GM12864 (cell line): ENCODE results near the gene RAB21.

Experiments
- DNase-seq: peaks from one replicate; pipeline ENCODE4 v3.0.0-alpha.2; 2011; ENCODE audit warnings: low read depth
- H3K4me3 ChIP-seq: 2 replicates; pipeline ENCODE4 v1.5.1; 2011; ENCODE audit warnings: mild to moderate bottlenecking, low read depth, low read length, control low read depth
- CTCF ChIP-seq: IDR thresholded peaks from 2 replicates; pipeline ENCODE4 v1.5.1; 2011; ENCODE audit warnings: low read depth, mild to moderate bottlenecking, moderate library complexity, low read length, control low read depth, inconsistent platforms; ENCODE audit errors: missing control alignments

Gene RAB21

GRCh38 chr12:71721783-71722505 lies 32.7 kb upstream of the RAB21 start:
- no peak for DNase-seq
- H3K4me3 ChIP-seq: no peak overlapping the region
- TF ChIP-seq CTCF: no peak

- no peak for DNase-seq
- H3K4me3 ChIP-seq: no peak overlapping the region
- no peak for TF ChIP-seq CTCF
These were observed 29.7 kb upstream of the RAB21 start for GRCh38 chr12:71725011-71725410.

GRCh38 chr12:71726548-71726947 lies 28.1 kb upstream of the RAB21 start:
- H3K4me3 ChIP-seq: no peak overlapping the region
- DNase-seq: no peak
- TF ChIP-seq CTCF: no peak

DNA sequence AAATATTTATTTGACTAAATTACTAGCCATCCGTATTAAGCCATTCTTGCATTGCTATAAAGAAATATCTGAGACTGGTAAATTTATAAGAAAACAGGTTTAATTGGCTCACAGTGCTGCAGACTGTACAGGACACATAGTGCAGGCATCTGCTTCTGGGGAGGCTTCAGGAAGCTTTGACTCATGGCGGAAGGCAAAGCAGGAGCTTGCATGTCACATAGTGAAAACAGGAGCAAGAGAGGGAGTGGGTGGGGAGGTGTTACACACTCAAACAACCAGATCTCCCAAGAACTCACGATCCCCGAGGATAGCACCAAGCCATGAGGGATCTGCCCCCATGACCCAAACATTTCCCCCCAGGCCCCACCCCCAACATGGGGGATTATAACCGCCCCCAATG lies 26.7 kb upstream of the RAB21 start:
- DNase-seq: no peak
- TF ChIP-seq CTCF: no peak
- no peak overlapping the region for H3K4me3 ChIP-seq

DNA sequence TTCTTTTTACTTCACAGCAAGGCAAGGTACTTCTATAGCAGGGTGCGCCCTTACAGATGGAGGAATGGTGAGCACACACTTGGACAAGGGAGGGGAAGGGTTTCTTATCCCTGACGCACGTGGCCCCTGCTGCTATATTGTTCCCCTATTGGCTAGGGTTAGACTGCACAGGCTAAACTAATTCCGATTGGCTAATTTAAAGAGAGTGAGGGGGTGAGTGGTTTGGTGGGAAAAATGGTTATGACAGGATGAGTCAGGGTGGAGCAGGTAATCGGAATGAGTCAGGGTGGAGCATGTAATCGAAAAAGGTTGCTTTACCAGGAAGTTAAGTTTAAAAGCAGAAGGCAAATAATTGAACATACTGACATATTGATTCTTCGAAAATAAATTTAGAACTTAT lies 23.7 kb upstream of the RAB21 start:
- no peak for TF ChIP-seq CTCF
- no peak overlapping the region for H3K4me3 ChIP-seq
- no peak for DNase-seq

DNA sequence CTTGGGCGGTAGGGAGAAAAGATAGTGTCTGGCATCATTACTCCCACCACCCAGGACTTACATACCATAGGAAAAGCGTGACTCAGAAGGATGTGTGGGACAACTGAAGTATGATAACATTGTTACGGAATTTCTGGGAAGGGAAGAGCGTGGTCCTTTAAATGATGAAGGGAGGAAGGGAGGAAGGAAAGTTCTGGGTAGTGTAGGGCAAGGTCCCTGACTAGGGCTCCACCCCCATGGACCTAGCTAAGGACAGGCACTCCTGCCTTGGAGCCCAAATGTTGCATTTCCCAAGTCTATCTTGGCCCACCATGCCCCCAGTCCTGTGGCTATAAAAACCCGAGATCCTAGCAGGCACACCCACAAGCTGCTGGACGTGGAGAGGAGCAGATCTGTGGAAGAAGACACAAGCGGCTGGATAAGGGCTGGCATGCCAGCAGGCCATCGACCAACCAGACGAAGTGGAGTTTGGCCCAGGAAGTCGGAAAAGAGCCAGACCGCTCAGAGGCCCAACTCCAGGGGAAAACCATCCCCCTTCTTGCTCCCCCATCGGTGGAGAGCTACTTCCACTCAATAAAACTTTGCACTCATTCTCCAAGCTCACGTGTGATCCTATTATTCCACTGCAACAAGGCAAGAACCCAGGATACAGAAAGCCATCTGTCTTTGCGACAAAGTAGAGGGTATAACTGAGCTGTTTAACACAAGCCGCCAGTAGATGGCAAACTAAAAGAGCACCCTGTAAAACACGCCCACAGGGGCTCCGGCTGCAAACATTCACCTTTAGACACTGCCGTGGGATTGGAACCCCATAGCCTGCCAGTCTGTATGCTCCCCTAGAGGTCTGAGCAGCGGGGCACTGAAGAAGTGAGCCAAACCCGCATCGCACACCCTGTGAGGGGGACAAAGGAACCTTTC lies 23.0 kb upstream of the RAB21 start:
- no peak for DNase-seq
- H3K4me3 ChIP-seq: no peak overlapping the region
- TF ChIP-seq CTCF: no peak
